ENCODE measurements around the gene NECTIN1.

Gene NECTIN1

GRCh38 chr11:119637481-119637880 is 91.5 kb downstream of the NECTIN1 start:
- DNase-seq: no peak

- DNase-seq: no peak
These were observed 93.2 kb downstream of the NECTIN1 start for GRCh38 chr11:119635776-119636175.

- no peak for DNase-seq
These were observed 93.8 kb downstream of the NECTIN1 start for GRCh38 chr11:119635041-119635740.

- no peak for DNase-seq
These were observed 94.7 kb downstream of the NECTIN1 start for GRCh38 chr11:119634301-119634700.

- DNase-seq: no peak
These were observed 99.0 kb downstream of the NECTIN1 start for GRCh38 chr11:119629834-119630624.

- no peak for DNase-seq
These were observed 99.9 kb downstream of the NECTIN1 start for GRCh38 chr11:119629085-119629484.

GRCh38 chr11:119627286-119627685 is 101.7 kb downstream of the NECTIN1 start:
- no peak for DNase-seq

- DNase-seq: no peak
These were observed 102.1 kb downstream of the NECTIN1 start for GRCh38 chr11:119626871-119627270.

GRCh38 chr11:119626197-119626841 is 102.7 kb downstream of the NECTIN1 start:
- no peak for DNase-seq

- no peak for DNase-seq
These were observed 103.6 kb downstream of the NECTIN1 start for GRCh38 chr11:119625206-119625978.

- no peak for DNase-seq
These were observed 104.4 kb downstream of the NECTIN1 start for GRCh38 chr11:119624629-119625028.

- DNase-seq: no peak
These were observed 104.8 kb downstream of the NECTIN1 start for GRCh38 chr11:119624102-119624615.

GRCh38 chr11:119623682-119624081 is 105.3 kb downstream of the NECTIN1 start:
- no peak for DNase-seq

GRCh38 chr11:119622454-119623143 is 106.4 kb downstream of the NECTIN1 start:
- DNase-seq: no peak

- no peak for DNase-seq
These were observed 109.3 kb downstream of the NECTIN1 start for GRCh38 chr11:119619665-119620064.

- DNase-seq: no peak
These were observed 110.6 kb downstream of the NECTIN1 start for GRCh38 chr11:119618208-119618909.

- no peak for DNase-seq
These were observed 111.7 kb downstream of the NECTIN1 start for GRCh38 chr11:119617340-119617713.

- DNase-seq: no peak
These were observed 112.2 kb downstream of the NECTIN1 start for GRCh38 chr11:119616586-119617339.

GRCh38 chr11:119615882-119616196 is 113.2 kb downstream of the NECTIN1 start:
- DNase-seq: no peak

GRCh38 chr11:119615003-119615881 is 113.8 kb downstream of the NECTIN1 start:
- no peak for DNase-seq

Measured in NCI-H446 treated with DMSO at 0.1 percent for 48 hours (cell line).